MM.1S (cell line): Measurements from ENCODE around the gene RITA1.

Experiments used
- CTCF ChIP-seq: fragments of 300-600 bp; sonication (generic); IDR thresholded peaks from 2 replicates; pipeline ENCODE4 v1.5.1; 2016; ENCODE audit warnings: antibody characterized with exemption, low read length, mixed read lengths
- EZH2 ChIP-seq: fragments of 300-600 bp; sonication (generic); optimal IDR thresholded peaks from 2 replicates; pipeline ENCODE3; 2017; ENCODE audit warnings: low read depth, mild to moderate bottlenecking, antibody characterized with exemption, low read length, mixed read lengths
- EZH2phosphoT487 ChIP-seq: fragments of 300-600 bp; sonication (generic); IDR thresholded peaks from 2 replicates; pipeline ENCODE4 v1.6.1; 2018; ENCODE audit warnings: antibody characterized with exemption, low read length

- no peak for TF ChIP-seq CTCF
- no peak for TF ChIP-seq EZH2
- no peak for TF ChIP-seq EZH2phosphoT487
Observed at GRCh38 chr12:113183030-113183589, 2.4 kb upstream of the RITA1 start.
